ENCODE results near the gene PTPRT. TPM values are rescaled to one million over a fixed set of nuclear protein-coding genes. Genes with fewer than 3 reads are reported as not detected.

The PTPRT gene
- total and polyA plus RNA-seq, 9 donors, result under 0.01 to 3.2 (median 0.22) TPM; not detected in 1

DNA sequence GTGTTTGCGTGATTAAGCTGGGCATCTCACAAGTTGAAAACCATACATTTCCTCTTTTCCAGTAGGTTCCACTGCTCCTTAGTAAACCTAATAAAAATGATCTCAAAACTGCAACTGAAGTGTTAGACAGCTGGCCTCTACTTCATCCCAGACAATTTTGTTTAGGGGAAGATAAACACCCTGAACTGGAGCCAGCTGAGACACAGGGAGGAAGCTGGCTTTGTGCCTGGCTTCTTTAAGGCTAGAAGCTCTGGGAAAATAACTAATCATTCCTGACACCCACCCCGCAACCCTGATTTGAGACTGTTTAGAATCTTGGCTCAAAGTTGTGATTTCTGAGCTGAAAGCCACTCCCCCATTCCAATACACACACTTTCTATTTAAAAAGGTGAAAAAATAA, 11.6 kb downstream of the PTPRT start:
- Histone ChIP-seq H3K27ac (no peak overlapping the region), H3K4me3 (no peak overlapping the region), H3K4me1 (ENCODE audit: insufficient read depth) (no peaks in the 10 kb centered on the region), H3K27me3 (no peaks in the 10 kb centered on the region), H3K9me3 (no peaks in the 10 kb centered on the region), H3K36me3 (no peaks in the 10 kb centered on the region)
- intact Hi-C loops (cut with DNase I), result no loop called here
- TF ChIP-seq, protein P1, sequence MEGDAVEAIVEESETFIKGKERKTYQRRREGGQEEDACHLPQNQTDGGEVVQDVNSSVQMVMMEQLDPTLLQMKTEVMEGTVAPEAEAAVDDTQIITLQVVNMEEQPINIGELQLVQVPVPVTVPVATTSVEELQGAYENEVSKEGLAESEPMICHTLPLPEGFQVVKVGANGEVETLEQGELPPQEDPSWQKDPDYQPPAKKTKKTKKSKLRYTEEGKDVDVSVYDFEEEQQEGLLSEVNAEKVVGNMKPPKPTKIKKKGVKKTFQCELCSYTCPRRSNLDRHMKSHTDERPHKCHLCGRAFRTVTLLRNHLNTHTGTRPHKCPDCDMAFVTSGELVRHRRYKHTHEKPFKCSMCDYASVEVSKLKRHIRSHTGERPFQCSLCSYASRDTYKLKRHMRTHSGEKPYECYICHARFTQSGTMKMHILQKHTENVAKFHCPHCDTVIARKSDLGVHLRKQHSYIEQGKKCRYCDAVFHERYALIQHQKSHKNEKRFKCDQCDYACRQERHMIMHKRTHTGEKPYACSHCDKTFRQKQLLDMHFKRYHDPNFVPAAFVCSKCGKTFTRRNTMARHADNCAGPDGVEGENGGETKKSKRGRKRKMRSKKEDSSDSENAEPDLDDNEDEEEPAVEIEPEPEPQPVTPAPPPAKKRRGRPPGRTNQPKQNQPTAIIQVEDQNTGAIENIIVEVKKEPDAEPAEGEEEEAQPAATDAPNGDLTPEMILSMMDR (IDR thresholded peaks at IDR 0.05), result no peak
- TF ChIP-seq POLR2A (IDR thresholded peaks at IDR 0.05), result no peak
- TF ChIP-seq EP300 (IDR thresholded peaks at IDR 0.05), result no peak
- WGBS, 3 donors, result 2 to 11% (median 8%) methylated on average over 2 of the region's 2 CpGs
- DNase-seq, result no peak

DNA sequence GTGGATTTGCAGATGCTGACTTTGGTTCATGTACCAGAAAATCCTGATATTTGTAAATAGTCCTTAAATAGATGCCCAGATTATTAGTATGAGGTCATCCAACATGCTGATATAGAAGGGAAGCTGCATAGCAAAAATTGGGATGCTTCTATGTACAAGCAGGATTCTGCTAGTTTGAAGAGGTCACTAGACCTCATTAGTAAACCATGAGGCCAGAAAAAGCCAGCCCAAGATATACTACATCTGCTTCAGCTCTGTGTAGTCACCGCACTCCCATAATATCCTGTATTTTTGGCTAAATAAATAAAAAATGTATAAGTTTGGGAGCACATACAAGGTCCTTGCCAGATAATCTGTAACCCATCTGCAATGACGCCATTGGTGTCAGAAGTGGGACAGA, 13.0 kb downstream of the PTPRT start:
- WGBS, 3 donors, result 74 to 82% (median 82%) methylated on average over 2 of the region's 2 CpGs
- TF ChIP-seq POLR2A (IDR thresholded peaks at IDR 0.05), result no peak
- TF ChIP-seq EP300 (IDR thresholded peaks at IDR 0.05), result no peak
- TF ChIP-seq, protein P1 (IDR thresholded peaks at IDR 0.05), result no peak
- Histone ChIP-seq H3K4me3 (no peak overlapping the region), H3K27ac (no peak overlapping the region), H3K9me3 (no peaks in the 10 kb centered on the region), H3K4me1 (ENCODE audit: insufficient read depth) (no peaks in the 10 kb centered on the region), H3K36me3 (no peaks in the 10 kb centered on the region), H3K27me3 (no peaks in the 10 kb centered on the region)
- intact Hi-C loops (cut with DNase I), result no loop called here
- no peak for DNase-seq

DNA sequence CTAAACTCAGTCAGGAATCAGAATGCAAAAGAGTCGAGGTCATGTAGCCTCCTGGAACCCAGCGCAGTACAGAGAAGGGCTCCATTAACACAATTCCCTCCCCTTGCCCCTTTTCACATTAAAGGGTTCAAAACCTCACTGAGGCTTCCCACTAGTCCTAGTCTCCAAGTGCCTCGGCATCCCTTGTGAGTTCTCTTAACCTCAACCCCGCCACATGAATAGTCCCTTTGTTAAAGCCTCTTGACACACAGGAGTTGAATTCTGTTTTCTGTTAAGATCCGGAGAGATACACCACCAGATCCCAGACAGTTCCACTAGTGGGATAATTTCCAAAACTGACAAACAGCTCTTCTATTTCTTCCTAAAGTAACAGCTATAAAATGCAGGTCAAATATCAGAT, 17.8 kb downstream of the PTPRT start:
- H3K4me3 ChIP-seq, result no peak overlapping the region
- H3K9me3 ChIP-seq, result no peaks in the 10 kb centered on the region
- intact Hi-C loops (cut with DNase I), result no loop called here
- WGBS, 3 donors, result 68 to 81% (median 76%) methylated on average over 5 of the region's 5 CpGs
- H3K27me3 ChIP-seq, result no peaks in the 10 kb centered on the region
- H3K36me3 ChIP-seq, result no peaks in the 10 kb centered on the region
- TF ChIP-seq, protein P1 (IDR thresholded peaks at IDR 0.05), result no peak
- TF ChIP-seq EP300 (IDR thresholded peaks at IDR 0.05) (no peak), POLR2A (IDR thresholded peaks at IDR 0.05) (no peak)
- DNase-seq, result no peak
- H3K4me1 ChIP-seq (ENCODE audit: insufficient read depth), result no peaks in the 10 kb centered on the region
- H3K27ac ChIP-seq, result no peak overlapping the region

DNA sequence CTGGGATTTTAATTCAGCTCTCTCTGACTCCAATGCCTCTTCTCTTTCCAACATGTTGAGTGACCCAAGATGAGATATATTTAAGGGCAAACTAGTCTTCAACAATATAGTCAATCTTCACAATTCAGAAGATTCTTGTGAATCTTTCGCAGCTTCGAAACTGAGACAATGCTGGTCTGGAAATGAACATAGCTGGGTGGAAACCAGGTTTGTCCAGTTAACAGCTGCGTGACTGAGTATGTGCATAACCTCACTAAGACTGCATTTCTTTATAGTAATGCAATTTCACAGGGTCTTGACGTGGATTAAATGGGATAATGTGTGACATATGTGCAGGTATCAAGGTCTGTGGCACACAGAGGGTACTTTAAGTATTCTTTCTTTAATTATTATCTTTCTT, 18.9 kb downstream of the PTPRT start:
- Histone ChIP-seq H3K27me3 (no peaks in the 10 kb centered on the region), H3K4me3 (no peak overlapping the region), H3K36me3 (no peaks in the 10 kb centered on the region), H3K27ac (no peak overlapping the region), H3K4me1 (ENCODE audit: insufficient read depth) (no peaks in the 10 kb centered on the region), H3K9me3 (no peaks in the 10 kb centered on the region)
- no peak for DNase-seq
- 78 to 84% (median 79%) methylated on average over 4 of the region's 4 CpGs for WGBS, 3 donors
- intact Hi-C loops (cut with DNase I), result no loop called here
- TF ChIP-seq, protein P1 (IDR thresholded peaks at IDR 0.05), result no peak
- TF ChIP-seq POLR2A (IDR thresholded peaks at IDR 0.05) (no peak), EP300 (IDR thresholded peaks at IDR 0.05) (no peak)

DNA sequence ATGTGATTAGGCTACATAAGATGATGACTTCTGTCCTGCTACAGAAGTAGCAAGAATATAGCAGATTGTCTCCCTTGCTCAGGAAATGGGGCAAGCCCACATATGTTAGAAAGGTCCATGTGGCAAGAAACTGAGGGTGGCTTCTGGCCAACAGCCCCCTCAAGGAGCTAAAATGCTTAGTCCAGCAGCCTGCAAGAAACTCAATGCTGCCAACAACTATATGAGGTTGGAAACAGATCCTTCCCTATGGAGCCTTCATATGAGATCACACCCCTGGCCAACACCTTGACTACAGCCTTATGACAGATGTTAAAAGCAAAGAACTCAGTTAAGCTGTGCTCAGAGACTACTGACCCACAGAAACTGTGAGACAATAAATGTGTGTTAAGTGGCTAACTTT, 22.1 kb downstream of the PTPRT start:
- Histone ChIP-seq H3K4me1 (ENCODE audit: insufficient read depth) (no peaks in the 10 kb centered on the region), H3K27ac (no peak overlapping the region), H3K36me3 (no peaks in the 10 kb centered on the region), H3K4me3 (no peak overlapping the region), H3K27me3 (no peaks in the 10 kb centered on the region), H3K9me3 (no peaks in the 10 kb centered on the region)
- TF ChIP-seq EP300 (IDR thresholded peaks at IDR 0.05) (no peak), POLR2A (IDR thresholded peaks at IDR 0.05) (no peak)
- TF ChIP-seq, protein P1 (IDR thresholded peaks at IDR 0.05), result no peak
- no peak for DNase-seq
- intact Hi-C loops (cut with DNase I), result no loop called here

All from ovary (tissue), 9 donors.